Stimulated activated CD4-positive, alpha-beta T cell treated with anti-CD3 and anti-CD28 coated beads, Interleukin-4, amount 100 ng/mL, for 4 hours (primary cell): ENCODE measurements around the gene INTS11.

Experiments used
- DNase-seq, 2 experiments: peaks; one replicate each; pipeline ENCODE4 v3.0.0-alpha.2; 2020

Gene INTS11

DNA sequence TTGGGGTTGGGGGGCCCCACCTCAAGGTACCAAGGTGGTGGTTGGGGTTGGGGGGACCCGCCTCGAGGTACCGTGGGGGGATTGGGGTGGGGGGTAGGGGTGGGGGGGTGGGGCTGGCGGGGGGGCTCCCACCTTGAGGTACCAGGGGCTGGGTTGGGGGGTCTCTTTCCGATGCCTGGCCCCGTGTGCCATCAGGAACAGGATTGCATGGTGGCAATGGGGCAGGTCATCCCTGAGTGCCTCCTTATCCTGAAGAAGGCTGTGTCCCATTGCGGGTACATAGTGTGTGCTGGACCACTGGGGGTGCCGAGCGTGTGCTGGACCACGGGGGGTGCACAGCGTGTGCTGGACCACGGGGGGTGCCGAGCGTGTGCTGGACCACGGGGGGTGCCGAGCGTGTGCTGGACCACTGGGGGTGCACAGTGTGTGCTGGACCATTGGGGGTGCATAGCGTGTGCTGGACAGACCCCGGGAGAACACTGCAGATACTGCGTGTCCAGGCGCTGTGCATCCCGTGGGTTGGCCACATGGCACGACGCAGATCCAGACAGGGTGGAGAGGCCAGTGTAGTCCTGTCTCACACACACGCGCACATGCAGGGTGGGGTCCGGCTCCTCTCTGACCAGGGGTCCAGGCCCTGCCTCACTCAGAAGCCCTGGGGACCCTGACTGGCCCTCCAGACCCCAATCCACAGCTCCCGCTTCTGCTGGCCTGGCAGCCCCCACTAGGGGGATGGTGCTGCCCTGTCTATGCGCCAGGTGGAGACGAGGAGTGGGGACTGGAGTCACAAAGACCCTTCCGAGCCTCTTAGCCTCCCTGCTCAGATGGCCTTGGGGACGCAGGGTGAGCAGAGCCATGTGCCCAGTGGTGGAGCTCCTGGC, 40.0 kb downstream of the INTS11 start:
- DNase-seq: no peak

GRCh38 chr1:1283821-1284220, 40.6 kb downstream of the INTS11 start:
- no peak for DNase-seq

GRCh38 chr1:1282998-1283397, 41.5 kb downstream of the INTS11 start:
- DNase-seq: no peak

- no peak for DNase-seq
These were observed 42.7 kb downstream of the INTS11 start for GRCh38 chr1:1281533-1282321.

DNA sequence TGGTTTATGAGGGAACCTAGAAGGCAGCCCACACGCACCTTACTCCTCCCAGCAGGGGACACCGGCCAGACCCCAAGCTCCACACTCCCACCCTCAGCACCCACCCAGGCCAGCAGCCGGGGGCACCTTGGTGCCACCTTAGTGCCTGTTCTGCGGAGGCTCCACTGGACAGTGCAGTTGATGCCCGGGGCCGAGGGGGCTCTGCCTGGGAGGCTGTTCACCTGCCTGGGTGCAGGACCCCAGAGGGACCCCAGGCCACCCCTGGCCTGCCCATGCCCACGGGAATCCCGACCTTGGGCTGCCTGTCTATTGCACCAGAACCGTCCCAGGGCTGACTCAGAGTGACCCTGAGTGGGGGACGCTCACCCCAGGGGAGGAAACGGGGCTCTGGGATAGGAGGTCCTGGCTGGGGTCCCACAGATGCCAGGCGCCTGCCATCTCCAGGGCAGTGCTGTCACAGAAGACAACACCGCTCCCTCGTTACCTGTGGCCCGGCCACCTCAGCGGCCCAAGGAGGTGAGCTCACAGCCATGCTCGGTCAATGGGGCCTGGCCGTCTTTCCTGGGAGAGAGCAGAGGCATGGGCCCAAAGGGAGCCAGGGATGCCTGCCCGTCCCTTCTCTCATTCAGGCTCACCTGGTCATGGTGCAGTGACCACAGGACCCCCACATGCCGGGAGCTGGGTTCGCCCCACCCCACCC, 43.5 kb downstream of the INTS11 start:
- no peak for DNase-seq

- no peak for DNase-seq
These were observed 45.4 kb downstream of the INTS11 start for GRCh38 chr1:1279028-1279427.

GRCh38 chr1:1278620-1279019, 45.8 kb downstream of the INTS11 start:
- no peak for DNase-seq

DNA sequence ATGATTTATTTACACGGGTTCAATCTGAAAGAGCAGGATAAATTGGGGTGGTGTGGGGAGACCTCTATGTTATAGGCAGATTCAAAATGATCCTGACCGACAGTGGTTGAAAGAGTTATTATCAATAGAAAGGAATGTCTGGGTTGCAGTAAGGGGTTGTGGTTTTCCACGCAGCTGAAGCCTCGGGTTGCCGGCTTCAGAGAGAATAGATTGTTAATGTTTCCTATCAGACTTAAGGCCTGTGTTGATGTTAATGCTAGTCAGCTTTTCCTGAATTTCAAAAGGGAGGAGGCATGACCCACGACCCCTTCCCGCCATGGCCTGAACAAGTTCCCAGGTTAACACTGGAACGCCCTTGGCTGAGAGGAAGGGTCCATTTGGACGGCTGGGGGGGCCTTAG, 48.6 kb downstream of the INTS11 start:
- no peak for DNase-seq

GRCh38 chr1:1274931-1275431, 49.5 kb downstream of the INTS11 start:
- DNase-seq: no peak

- no peak for DNase-seq
These were observed 50.0 kb downstream of the INTS11 start for GRCh38 chr1:1274299-1274930.

DNA sequence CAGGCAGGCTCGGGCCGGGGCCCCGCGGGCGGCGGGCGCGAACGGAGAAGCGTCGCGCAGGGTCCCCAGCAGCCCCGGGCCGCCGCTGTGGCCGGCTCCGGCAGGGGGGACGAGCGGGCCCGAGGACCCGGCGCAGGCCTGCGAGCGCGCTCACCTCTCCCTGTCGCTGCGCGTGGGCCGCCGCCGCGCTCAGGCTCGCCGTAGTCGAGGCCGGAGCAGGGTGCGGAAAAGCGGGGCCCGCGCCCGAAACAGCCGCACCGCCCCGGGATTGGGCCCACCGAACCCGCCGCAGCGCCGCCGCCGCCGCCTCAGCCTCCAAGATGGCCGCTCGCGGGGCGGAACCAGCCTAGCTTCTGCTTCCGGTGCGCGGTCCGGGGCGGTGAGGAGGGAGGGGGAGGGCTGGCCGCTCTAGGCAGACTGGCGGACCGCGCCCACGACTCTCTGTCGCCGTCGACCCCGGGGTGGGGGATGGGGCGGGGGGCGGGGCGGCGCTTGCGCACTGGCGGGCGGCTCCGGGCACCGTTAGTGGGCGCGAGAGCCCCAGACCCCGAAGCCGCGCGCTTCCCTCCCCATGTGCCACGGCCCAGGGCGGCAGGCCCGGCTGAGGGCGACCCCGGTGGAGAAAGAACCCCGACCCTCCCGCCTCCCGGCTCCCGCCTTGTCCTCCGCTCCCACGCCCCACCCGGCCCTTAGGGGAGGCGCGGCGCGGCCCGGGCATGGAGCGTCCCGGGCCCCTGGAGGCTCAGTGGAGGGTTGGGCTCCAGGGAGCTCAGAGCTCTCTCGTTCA, 50.8 kb downstream of the INTS11 start, which contains the start of gene UBE2J2:
Gene UBE2J2 (minus strand): TSS at position 343 of the 787 bp plus-strand sequence. CDS start 5,862 bp downstream, outside the sequence.
- peak; percentile 92 to 93 for DNase-seq

DNA sequence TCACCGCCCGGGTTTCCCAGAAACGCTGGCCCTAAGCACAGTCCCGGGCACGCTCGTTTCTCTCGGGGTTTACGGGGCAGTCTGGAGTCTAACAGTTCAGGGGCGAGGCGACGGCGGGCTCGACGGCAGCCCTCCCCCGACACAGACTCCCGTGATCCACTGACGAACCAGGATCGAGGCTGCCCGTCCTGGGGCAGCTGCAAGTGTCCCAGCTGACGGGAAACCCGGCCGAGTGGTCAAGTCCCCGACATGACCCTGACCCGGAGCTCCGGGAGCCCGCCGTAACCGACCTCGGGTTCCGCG, 51.3 kb downstream of the INTS11 start:
- no peak for DNase-seq

GRCh38 chr1:1272341-1273208, 51.9 kb downstream of the INTS11 start:
- no peak for DNase-seq

- DNase-seq: no peak
These were observed 53.6 kb downstream of the INTS11 start for GRCh38 chr1:1270813-1271212.

DNA sequence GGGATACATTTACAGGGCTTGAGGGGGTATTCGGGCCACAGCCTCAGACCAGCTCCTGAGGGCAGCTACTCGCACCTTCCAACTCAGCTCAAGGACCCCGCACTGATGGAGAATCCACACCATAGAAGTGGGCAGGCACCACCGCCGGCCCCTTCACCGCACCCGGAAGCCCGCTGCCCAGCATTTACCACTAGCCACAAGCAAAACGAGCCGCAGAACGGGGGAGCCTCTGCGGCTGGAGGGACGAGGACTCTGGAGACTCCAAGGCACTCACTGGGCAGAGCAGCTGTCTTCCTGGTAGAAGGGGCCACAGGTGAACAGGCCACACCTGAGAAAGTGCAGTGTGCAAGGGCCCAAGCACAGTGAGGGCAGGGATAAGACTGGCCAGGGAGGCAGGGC, 56.2 kb downstream of the INTS11 start:
- no peak for DNase-seq

GRCh38 chr1:1267488-1268283, 56.8 kb downstream of the INTS11 start:
- DNase-seq: no peak

GRCh38 chr1:1264868-1265272, 59.6 kb downstream of the INTS11 start:
- DNase-seq: no peak

GRCh38 chr1:1264026-1264425, 60.4 kb downstream of the INTS11 start:
- DNase-seq: no peak

- no peak for DNase-seq
These were observed 61.7 kb downstream of the INTS11 start for GRCh38 chr1:1262758-1263157.

- DNase-seq: no peak
These were observed 62.4 kb downstream of the INTS11 start for GRCh38 chr1:1262071-1262470.
